HG03520 (cell line): Measurements from ENCODE around the gene ZNF660.

ENCODE experiments used
- ATAC-seq: cut with Tn5 transposase; IDR thresholded peaks from one replicate; pipeline ENCODE4 v1.9.1; 2021; ENCODE audit warnings: mild to moderate bottlenecking, moderate library complexity; ENCODE audit not compliant: unreplicated experiment

The ZNF660 gene

DNA sequence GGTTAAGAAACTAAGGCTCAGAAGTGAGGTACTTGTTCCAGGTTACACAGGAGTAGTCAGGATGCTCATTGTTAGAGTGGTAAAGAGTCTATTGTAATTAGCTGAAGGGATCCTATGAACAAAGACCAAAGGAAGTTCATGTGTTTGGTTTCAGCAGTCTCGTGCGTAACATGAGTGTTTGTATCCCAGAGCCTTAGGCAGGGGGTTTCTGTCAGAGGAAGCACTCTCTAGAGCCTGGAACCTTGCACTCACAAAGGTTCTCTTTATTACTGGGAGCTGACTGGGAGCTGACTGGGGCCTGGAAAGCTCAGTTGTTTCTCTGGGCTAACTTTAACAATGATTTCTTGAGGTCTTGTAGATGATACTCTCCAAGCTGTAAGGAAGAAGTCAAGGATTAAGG is 44.0 kb downstream of the ZNF660 start:
- ATAC-seq = no peak

DNA sequence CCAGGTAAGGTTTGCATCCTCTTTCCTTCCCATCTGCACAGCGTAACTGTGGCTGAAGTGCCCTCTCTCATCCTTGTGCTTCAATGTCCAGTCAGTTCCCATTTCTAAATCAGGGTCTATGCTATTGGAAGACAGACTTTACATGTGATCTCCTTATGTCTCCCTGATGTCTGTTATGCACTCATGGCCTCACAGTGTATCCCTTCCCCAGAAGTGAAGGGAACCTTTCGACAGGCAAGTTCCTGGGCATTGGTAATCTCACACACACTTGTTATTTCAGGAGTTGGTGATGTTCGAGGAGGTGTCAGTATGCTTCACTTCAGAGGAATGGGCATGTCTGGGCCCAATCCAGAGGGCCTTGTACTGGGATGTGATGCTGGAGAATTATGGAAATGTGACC is 47.4 kb downstream of the ZNF660 start:
- ATAC-seq = no peak

DNA sequence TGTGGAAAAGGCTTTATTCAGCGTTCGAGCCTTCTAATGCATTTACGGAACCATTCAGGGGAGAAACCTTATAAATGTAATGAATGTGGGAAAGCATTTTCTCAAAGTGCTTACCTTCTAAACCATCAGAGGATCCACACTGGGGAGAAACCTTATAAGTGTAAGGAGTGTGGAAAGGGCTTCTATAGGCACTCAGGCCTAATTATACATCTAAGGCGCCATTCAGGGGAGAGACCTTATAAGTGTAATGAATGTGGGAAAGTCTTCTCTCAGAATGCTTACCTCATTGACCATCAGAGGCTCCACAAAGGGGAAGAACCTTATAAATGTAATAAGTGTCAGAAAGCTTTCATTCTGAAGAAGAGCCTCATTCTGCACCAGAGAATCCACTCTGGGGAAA is 57.6 kb downstream of the ZNF660 start:
- ATAC-seq = no peak

DNA sequence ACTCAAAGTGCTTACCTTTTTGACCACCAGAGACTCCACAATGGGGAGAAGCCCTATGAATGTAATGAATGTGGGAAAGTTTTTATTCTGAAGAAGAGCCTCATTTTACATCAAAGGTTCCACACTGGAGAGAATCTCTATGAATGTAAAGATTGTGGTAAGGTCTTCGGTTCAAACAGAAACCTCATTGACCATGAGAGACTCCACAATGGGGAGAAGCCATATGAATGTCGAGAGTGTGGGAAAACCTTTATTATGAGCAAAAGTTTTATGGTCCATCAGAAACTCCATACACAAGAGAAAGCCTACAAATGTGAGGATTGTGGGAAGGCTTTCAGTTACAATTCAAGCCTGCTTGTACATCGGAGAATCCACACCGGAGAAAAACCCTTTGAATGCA is 58.3 kb downstream of the ZNF660 start:
- no peak for ATAC-seq

DNA sequence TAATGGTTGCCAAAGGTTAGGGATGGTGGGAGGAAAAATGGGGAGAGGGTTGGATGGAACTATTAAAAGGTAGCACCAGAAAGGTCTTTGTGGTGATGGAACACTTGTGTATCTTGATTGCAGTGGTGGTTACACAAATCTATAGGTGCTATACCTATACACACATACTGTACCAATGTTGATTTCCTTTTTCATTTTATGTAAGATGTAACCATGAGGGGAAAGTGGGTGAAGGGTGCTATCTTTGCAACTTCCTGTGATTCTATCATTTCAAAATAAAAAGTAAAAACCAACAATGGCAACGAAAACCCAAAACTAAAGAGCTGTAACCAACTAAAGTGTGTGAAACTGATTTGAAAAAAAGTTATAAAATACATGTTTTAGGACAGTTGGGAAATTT is 63.0 kb downstream of the ZNF660 start:
- ATAC-seq = no peak

DNA sequence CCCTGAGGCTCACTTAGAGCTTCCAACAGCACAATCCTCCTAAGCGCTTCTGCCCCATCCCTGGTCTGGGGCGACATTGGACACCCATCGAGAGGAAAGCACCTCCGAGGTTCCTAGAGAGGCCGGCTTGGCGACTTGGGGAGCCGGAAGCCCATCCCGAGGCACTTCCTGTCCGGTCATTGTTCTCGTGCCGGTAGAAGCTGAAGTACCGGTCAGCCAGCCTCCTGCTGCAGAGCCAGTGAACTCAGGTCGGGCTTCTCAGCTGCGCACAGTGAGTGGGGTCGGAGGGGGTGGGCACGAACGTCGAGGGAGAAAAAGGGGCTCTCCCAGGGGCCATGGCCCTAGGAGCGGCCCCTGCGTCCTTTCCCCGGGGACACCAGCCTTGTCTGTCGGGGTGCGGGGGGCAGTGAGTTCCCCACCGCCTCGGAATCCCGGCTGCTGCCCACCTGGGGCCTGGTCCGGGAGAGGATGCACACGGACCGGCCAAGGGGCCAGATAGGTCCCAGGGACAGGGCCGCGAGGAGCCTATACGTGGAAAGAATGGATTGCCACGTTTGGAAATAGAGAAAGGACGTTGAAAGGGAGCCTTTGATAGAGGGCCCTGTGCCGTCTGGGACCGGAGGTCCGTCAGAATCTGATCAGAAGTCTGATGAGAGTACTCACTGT is 63.9 kb downstream of the ZNF660 start, which contains the start of gene ZNF35:
Gene ZNF35, plus strand, starts transcription at position 169 of the 666 bp plus-strand sequence. CDS start 2,336 bp downstream, outside the sequence.
- ATAC-seq = peak; percentile 91
